HG02852 (cell line): Measurements from ENCODE around the gene SIX2.

Source experiments
- ATAC-seq: cut with Tn5 transposase; IDR thresholded peaks from one replicate; pipeline ENCODE4 v1.9.1; 2021; ENCODE audit warnings: mild to moderate bottlenecking, moderate library complexity; ENCODE audit not compliant: unreplicated experiment

The SIX2 gene

GRCh38 chr2:45002686-45003085 lies 6.6 kb downstream of the SIX2 start:
- no peak for ATAC-seq

DNA sequence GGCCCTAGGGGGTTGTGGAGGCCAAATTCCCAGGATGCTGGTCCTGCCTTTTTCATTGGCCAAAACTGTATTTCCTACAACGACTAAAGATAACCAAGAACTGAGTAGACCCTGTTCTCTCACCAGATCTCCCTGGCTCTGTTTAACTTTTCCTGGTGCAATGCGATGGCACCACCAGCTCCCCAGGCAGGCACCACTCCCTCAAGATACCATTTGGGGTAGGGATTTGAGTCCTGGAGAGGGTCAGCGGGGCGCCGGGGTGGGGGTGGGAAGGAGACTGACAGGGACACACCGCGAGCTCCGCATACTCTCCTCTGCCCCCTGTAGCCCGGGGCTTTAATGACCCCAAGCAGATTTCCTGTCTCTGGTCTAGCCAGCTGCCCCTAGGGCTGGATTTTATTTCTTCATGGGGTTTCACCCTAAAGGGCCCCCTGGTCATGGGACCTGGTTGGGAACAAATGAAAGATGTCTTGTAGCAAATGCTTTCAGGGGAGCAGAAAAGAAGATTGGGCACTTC lies 7.3 kb downstream of the SIX2 start:
- ATAC-seq = no peak

GRCh38 chr2:45000921-45001868 lies 8.1 kb downstream of the SIX2 start:
- no peak for ATAC-seq

- no peak for ATAC-seq
Measured at GRCh38 chr2:45000341-45000901, 8.8 kb downstream of the SIX2 start.

DNA sequence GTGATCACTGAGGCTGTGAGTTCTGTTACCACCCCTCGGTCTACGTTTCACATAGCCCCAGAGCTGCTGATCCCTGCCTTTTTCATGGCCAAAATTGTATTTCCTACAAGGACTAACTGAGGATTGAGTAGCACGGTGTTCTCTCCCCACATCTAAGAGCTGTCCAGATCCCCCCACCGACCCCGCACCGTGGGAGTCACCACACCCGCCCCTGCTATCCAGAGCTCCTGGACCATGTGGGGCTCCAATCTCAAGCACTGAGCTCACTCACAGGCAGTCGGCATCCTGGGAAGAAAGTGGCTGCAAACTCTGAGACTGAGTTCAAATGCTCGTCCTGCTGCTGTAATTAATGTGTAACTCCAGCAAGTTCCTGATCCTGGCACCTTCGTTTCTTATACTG lies 9.7 kb downstream of the SIX2 start:
- no peak for ATAC-seq

DNA sequence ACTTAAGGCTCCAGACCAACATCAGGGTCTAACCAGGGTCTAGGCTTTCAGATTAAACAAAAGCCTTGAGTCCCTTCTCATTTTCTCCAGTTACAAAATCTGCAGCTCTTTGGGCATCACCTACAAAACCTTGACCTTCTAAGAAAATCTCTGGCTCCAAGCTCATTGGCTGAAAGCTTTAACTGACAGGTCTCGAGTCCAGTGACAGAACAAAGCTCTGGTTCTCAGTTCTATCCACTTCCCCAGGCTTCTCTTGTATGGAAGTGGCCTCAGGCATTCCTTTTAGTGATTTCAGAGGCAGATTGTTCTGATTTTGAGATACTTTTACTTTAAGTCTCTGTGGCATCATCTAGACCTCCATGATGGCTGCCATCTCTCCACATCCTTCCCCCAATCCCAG lies 11.3 kb downstream of the SIX2 start:
- no peak for ATAC-seq

- no peak for ATAC-seq
Measured at GRCh38 chr2:44996356-44996755, 12.9 kb downstream of the SIX2 start.

- ATAC-seq = no peak
Measured at GRCh38 chr2:44994377-44994776, 14.9 kb downstream of the SIX2 start.

DNA sequence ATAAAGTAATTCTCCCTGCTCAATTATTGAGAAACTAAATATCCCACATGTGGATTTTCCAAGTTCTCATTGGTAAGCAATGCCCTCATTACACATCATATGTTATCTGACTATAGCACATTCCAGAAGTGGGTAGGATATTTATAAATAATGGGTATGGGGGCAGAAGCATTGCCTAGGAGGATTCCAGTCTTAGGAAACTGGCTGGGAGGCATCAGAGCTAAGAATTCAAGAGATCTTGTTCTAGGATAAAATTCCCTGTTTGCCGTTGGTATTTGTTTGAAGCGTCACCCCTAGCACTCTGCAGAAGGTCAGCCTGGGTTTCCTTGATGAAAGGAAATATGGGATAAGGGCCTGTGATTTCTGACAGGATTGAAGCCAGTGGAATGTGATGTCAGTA lies 20.1 kb downstream of the SIX2 start:
- no peak for ATAC-seq

GRCh38 chr2:44983836-44984604 lies 25.2 kb downstream of the SIX2 start:
- no peak for ATAC-seq

DNA sequence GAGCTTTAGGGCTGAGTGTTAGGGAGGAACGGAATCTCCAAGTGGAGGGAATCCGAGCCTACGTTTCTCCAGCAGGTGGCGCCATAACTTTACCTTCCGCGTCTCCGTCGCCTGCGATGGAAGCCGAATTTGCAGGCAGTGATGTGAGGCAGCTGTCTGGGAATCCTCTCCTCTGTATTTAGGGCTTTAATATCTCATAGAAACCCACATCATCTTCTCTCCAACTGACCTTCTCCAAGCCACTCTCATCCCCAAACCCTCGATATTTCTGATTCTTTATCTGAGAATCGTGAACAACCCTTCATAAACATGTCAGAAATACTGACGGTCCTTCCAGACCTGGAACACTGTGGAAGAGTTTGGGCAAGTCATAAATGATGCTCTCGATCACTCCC lies 27.5 kb downstream of the SIX2 start:
- no peak for ATAC-seq

- no peak for ATAC-seq
Measured at GRCh38 chr2:44980751-44981713, 28.2 kb downstream of the SIX2 start.

GRCh38 chr2:44979581-44979980 lies 29.7 kb downstream of the SIX2 start:
- ATAC-seq = no peak

- no peak for ATAC-seq
Measured at GRCh38 chr2:44975571-44976450, 33.4 kb downstream of the SIX2 start.

DNA sequence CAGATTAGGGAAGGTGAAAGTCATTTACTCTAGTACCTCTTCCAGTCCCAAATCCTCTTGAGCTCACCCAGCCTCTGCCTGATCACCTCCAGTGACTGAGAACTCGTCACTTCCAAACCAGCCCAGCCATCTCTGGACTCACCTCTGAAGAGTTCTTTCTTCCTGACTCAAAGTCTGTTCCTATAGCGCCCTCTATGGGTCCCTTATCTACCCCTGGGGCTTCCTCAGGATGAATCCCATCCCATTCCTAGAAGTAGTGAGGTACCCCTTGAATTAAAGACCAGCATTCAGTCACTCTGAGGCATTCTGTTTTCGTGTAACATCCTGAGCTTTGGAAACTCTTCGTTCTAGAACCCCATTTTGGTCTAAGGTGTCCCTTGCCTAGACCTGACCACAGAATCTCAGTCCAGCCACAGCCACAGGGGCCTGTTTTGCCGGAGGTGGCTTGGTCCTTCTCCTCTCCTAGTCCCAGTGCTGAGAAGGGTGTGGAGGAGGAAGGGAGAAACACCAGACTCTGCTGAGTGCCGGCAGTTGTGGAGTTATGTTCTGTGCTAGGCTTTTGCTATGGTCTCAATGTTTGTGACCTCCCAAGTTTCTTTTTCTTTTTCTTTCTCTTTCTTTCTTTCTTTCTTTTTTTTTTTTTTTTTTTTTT lies 35.1 kb downstream of the SIX2 start:
- no peak for ATAC-seq

DNA sequence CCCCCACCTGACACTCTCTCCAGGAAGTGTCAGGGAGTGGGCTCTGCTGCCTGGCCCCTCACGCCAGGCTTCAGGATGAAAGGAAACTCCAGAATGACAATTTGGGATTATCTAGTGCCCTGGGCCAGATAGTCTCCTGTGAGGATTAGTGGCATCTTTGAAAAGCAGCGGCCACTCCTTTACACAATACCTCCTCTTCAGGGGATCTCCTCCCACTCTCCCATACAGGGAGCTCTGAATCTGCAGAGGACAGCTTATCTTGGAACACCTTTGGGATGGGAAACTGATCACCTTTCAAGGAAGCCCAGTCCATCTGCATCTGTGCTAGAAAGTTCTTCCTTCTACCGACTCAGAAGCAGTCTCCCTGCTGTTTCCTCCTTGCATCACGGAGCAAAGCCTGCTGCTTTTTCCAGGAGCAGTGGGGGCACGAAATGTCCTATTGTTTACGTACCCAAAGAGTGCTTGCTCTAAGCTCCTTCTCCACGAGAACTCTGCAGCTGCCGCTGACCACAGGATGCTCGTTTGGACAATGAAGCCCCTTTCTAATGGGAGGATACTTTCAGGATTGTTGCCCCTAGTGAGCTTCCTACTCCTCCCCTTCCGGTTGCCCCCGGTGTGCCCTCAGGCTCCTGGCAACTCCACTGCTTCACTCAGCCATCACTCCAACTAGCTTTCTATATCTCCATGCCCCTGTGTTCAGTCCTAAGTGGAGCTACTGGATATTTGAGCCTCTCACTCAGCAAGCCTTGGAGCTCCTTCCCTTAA lies 36.3 kb downstream of the SIX2 start:
- ATAC-seq = no peak

DNA sequence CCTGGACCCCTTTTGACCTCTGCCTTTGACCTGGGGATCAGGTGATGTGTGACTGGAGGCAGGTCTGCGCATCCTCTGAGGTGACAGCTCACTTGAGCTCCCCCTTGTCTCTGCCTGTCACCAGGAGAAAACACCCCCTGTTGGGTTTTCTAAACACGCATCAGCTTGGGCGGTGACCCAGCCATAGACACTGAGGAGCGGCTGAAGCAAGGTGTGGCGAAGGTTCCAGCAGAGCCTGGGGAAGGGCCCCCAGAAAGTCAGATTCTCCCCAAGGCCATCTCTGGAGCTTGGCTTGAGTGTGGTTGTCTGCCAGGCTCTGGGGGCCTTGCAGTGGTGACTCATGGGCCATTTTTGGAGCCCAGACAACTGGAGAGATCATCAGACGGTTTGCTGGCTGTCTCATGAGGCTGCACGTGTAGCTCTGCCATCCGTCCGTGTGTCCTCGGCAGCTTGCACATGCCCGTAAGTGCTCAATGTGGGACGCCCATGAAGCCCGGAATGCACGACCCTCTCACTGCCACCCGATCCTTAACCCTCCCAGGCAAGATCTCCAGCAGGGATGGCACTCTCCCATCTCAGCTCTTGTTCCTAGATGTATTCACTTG lies 38.3 kb downstream of the SIX2 start:
- ATAC-seq = no peak

DNA sequence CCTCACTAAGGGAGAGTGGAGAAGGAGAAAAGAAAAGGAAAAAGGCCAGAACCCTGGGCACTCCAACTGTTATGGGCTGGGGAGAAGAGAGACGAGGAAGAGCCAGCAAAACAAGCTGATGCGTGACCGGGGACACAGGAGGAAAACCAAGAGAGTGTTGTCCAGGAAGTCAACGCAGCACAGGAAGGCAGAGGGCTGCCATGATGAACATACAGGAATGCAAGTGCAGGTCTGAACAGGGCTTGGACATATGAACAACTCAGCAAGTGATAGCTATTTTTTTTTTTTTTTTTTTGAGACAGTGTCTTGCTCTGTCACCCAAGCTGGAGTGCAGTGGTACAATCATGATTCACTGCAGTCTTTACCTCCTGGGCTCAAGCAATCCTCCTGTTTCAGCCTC lies 39.3 kb downstream of the SIX2 start:
- no peak for ATAC-seq
